Skin epidermis (tissue), 12 donors: ENCODE data around the gene ZNF184.
"Not testable (repeated sequence)": the region's sequence is repeated elsewhere in the genome, so short reads cannot be mapped to it uniquely, and the experiment has no call there.

ENCODE experiments used
- H3K27ac ChIP-seq, 21 experiments: fragments of 200-600 bp; sonication (generic) in 11 of 21; one replicate each; pipeline ENCODE4 v1.5.0; 2020; ENCODE audit warnings: mild to moderate bottlenecking in 3 of 21, inconsistent platforms in 2 of 21, moderate library complexity in 2 of 21
- H3K4me3 ChIP-seq, 7 experiments: fragments of 200-600 bp; sonication (generic) in 2 of 7; one replicate each; pipeline ENCODE4 v1.5.0; 2020; ENCODE audit warnings: inconsistent platforms in 2 of 7, mild to moderate bottlenecking in 2 of 7, moderate library complexity in 1 of 7

The ZNF184 gene

DNA sequence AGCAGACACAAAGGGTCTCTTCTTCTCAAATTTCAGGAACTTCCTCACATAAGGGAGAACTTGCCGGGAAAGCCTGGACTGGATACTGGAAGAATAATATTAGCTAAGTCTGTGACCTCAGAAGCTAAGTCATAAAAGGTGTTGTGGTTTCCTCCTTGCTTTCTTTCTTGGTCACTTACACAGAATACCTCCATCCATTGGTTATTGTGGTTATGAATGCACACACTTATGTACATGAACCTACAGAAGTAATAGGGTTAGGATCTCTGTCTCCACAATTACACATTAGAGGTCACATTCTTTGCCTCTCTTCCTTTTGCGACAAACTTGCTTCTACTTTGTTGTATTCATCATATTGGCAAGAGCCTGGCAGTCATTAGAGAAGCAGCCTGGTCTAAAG is 43.9 kb downstream of the ZNF184 start:
- no peak overlapping the region for H3K4me3 ChIP-seq
- no peak overlapping the region for H3K27ac ChIP-seq

DNA sequence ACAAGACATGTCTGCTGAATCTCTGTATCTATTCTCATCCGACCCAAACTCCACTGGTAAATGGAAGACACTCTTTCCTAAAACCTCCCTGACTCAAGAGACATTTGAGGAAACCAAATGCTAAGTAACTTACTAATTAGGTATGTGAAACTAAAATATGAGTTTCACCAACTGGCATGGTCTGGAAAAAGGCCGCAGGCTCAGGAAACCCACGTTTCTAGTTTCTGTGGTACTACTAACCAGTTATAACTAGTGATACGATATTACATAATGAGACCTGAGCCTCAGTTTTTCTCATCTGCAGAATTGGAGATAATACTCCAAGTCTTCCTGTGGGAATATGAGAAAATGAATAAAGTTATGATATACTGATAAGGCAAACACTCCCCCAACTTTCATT is 44.4 kb downstream of the ZNF184 start:
- Histone ChIP-seq H3K4me3 (no peak overlapping the region), H3K27ac (no peak overlapping the region)

DNA sequence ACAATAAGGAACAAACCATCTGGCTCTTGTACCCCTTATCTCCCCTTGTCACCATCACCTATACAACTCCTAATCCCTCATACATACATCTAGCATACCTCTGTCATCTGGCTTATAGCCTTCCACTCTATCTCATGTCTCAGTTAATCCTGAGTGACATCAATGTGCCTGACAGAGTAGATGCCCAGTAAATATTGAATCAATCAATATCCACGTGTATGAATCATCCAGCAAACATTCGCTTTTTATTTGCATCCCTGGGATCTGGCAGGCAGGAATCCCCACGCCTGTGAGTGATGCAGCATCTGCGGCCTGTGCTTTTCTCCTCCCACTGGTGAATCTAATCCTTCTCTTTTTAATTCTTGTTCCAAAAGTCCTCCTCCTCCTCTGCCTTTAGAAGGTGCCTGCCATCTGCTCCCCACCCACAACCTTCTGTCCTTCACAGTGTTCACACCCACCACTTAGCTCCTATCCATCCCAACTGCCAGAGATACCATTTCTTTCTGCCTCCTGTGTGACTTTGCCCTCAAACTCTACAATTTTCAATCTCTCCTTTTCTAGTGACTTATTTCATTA is 46.8 kb downstream of the ZNF184 start:
- Histone ChIP-seq H3K27ac (no peak overlapping the region), H3K4me3 (no peak overlapping the region)

DNA sequence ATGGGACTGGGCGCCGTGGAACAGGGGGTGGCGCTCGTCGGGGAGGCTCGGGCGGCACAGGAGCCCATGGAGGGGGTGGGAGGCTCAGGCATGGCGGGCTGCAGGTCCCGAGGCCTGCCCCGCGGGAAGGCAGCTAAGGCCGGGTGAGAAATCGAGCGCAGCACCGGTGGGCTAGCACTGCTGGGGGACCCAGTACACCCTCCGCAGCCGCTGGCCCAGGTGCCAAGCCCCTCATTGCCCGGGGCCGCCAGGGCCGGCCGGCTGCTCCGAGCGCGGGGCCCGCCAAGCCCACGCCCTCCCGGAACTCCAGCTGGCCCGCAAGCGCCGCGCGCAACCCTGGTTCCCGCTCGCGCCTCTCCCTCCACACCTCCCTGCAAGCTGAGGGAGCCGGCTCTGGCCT is 48.1 kb downstream of the ZNF184 start:
- not testable (repeated sequence) for H3K27ac ChIP-seq, H3K4me3 ChIP-seq

DNA sequence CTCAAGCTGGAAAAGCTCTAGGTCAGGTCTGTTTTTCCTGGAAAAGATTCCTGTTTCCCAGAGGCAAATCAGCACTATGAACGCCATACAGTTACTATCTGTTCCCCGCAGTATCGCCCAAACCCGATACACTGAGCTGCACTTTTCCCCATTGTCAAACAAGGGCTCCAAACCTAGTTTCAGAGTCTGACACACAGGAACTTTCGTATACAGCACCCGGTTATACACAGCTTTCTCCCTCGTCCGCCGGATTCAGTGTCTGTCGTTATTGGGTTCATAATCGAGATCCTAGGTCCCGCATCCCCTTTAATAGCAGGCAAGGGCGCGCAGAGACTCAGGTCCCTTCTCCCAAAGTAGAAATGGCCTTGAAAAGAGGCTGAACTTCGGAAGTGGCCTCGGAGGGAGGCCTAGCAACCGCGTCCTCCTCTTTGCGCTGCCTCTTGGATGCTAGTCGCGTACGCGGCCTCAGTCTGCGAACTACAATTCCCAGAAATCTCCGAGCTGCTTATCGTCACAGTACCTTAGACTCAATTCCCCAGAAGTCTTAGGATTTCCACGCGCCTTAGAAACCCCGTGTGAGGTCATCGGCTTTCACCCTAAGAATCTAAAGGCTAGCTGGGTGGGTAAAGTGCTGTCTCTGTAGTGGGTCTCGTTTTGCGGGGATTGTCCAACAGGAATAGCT is 50.1 kb downstream of the ZNF184 start:
- H3K4me3 ChIP-seq = no peak overlapping the region

DNA sequence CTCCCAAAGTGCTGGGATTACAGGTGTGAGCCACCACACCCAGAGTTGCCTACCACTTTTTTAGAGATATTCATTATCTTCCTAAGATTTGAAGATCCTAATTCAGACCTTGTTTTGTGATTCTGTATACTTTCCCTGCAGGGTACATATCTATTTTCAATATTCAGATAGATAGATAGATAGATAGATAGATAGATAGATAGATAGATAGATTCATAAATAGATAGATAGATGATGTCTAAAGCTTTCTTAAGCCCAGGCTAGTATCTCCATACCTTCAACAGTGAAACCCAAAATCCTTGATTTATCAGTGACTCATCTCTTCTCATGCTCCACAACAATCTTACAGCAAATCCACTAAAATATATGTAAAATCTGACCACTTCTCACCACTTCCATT is 53.5 kb downstream of the ZNF184 start:
- no peak overlapping the region for H3K27ac ChIP-seq
- no peak overlapping the region for H3K4me3 ChIP-seq

More for the DNA sequence above, 50.1 kb downstream of the ZNF184 start:
- no peak overlapping the region for H3K27ac ChIP-seq

DNA sequence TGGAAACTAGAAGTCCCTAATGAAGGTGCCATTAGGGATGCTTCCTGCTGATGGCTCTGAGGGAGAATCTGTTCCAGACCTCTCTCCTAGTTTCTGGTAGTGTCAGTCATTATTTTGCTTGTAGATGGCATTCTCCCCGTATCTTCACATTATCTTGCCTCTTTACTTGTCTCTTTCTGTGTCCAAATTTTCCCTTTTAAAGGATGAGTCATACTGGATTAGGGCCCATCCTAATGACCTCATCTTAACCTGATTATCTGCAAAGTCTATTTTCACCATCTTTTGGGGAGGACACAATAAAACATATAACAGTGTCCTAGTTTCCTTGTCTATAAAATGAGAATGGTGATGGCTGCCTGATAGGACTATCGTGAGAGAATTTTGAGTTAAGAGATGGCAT is 57.0 kb downstream of the ZNF184 start:
- H3K27ac ChIP-seq = no peak overlapping the region
- H3K4me3 ChIP-seq = no peak overlapping the region

DNA sequence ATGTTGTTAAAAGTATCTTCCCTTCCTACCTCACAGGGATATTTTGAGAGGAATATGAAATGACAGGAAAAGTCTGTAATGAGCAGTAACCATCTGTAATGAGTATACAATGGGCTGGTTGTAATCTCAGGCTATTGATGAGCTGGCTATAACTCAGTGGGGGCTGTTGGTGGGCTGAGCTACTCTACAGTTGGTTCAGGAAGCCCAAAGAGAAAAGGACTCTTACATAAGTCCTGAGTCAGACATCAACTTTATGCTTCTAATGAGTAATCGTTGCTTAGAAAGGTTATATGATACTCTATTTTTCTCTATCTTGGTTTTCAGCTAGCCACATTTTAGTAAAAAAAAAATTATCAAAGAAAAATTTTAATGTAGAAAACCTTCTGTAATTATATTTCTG is 57.9 kb downstream of the ZNF184 start:
- H3K4me3 ChIP-seq = no peak overlapping the region
- H3K27ac ChIP-seq = no peak overlapping the region

DNA sequence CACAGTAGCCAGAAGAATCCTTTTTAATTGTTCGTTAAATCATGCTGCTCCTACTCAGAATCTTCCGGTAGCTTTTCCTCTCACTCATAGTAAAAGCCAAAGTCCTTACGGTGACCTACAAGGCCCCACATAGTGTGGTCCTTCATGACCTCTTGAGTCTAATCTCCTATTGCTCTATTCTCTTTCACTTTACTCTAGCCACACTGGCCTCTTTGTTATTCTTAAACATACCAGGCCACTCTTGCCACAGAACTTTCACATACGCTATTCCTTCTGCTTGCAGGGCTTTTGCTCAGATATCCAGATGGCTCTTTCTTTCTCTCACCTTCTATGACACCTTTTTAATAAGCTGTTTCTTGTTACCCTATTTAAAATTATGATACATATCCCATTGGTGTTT is 58.6 kb downstream of the ZNF184 start:
- Histone ChIP-seq H3K27ac (no peak overlapping the region), H3K4me3 (no peak overlapping the region)

DNA sequence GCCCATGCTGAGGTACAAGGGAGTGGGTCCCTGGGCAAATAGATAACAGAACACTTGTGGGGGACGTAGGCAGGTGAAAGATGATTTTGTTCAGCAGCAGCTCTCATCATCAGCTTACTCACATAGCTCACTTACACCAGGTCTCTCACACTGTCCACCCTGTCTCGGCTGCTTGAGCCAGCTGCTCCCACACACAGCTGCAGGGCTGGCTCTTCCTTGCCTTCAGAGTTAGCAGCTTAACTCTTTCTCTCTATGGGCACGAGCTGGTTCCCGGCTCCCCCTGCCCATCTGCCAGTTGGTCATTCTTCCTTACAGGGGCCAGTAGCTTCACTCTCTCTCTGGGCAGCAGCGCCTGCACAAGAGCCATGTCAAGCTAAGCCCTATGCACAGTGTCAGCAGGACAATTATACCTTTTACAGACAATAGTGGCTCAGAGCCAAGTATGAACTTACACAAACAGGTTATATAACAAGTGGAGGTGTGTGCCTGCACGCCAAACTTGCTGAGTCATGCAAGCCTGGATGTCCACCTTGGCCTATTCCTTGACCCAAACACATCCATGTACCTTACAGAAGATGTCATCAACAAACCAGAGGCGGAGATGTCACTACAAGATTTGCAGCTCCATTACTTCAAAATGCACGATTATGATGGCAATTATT is 65.6 kb downstream of the ZNF184 start:
- Histone ChIP-seq H3K27ac (no peak overlapping the region), H3K4me3 (no peak overlapping the region)

DNA sequence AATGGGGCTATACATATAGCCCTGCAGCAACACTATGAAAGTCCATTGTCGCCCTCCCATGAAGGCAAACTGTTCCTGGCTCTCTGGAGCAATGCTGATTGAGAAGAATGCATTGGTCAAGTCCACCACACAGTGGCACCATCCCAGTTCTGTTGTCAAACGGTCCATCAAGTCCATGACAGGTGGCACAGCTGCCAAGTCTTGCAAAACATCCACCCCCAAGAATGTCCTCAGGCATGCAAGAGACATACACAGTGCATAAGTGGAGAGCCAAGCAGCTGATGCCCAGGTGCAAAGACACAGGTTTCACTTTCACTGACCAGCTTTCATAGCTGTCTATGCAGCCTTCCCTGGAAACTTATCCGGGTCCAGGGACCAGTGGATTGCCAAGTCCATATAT is 66.8 kb downstream of the ZNF184 start:
- Histone ChIP-seq H3K27ac (no peak overlapping the region), H3K4me3 (no peak overlapping the region)

DNA sequence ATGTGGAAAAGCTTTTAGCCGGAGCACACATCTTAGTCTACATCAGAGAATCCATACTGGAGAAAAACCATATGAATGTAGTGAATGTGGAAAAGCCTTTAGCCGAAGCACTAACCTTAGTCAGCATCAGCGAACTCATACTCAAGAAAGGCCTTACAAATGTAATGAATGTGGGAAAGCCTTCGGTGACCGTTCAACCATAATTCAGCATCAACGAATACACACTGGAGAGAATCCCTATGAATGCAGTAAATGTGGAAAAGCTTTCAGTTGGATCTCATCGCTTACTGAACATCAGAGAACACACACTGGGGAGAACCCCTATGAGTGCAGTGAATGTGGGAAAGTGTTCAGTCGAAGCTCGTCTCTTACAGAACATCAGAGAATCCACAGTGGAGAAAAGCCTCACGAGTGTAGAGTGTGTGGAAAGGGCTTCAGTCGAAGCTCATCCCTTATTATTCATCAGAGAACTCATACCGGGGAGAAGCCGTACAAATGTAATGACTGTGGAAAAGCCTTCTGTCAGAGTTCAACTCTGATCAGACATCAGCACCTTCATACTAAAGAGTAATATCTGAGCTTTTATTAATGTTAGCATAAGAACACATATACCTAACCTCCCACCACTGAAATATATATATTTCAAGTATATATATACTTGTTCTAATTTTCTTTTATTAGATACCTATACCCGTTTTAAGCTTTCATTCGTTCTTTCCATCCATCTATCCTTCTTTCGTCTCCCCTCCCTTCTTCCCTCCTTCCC is 71.8 kb downstream of the ZNF184 start:
- Histone ChIP-seq H3K4me3 (no peak overlapping the region), H3K27ac (no peak overlapping the region)
